WTC11 (cell line): ENCODE results near the gene ITPK1. TPM values are rescaled to one million over a fixed set of nuclear protein-coding genes. Genes with fewer than 3 reads are reported as not detected.

Experiments
- ATAC-seq: fragments of 200-7000 bp; cut with Tn5 transposase; 2 replicates; pipeline ENCODE4 v1.10.0; 2021; ENCODE audit warnings: mild to moderate bottlenecking, moderate library complexity
- CTCF ChIA-PET: fragments of 300-600 bp; sonication (Branson Sonifier 250); formaldehyde crosslinking; loops from one replicate; lab custom pipeline; 2021; ENCODE audit warnings: antibody characterized with exemption; lab: Charles Lee
- POLR2A ChIA-PET: fragments of 350-600 bp; sonication (Branson Sonifier 250); formaldehyde crosslinking; loops from one replicate; lab custom pipeline; 2021; ENCODE audit warnings: antibody characterized with exemption; lab: Charles Lee
- DNase-seq: peaks from one replicate; pipeline ENCODE4 v3.0.0; 2021; ENCODE audit warnings: low spot score
- H3K27ac Mint-ChIP-seq: 2 replicates; pipeline ENCODE4 v1.8.0; 2021; ENCODE audit warnings: mixed read lengths
- H3K27me3 Mint-ChIP-seq: 2 replicates; pipeline ENCODE4 v1.8.0; 2021; ENCODE audit warnings: low read depth, mild to moderate bottlenecking, moderate library complexity, mixed read lengths
- H3K36me3 Mint-ChIP-seq: 2 replicates; pipeline ENCODE4 v1.8.0; 2021; ENCODE audit warnings: mixed read lengths
- H3K4me1 Mint-ChIP-seq: 2 replicates; pipeline ENCODE4 v1.8.0; 2022; ENCODE audit warnings: mixed read lengths
- H3K4me3 Mint-ChIP-seq: 2 replicates; pipeline ENCODE4 v1.8.0; 2021; ENCODE audit warnings: mild to moderate bottlenecking, moderate library complexity, mixed read lengths
- H3K9me3 Mint-ChIP-seq: 2 replicates; pipeline ENCODE4 v1.8.0; 2021; ENCODE audit warnings: mixed read lengths
- ATF1 ChIP-seq: sonication (generic); formaldehyde crosslinking; IDR thresholded peaks from 2 replicates; pipeline ENCODE4 v1.8.1; 2023; ENCODE audit warnings: mild to moderate bottlenecking, moderate library complexity, missing genetic modification reagents
- ATF2 ChIP-seq: sonication (generic); formaldehyde crosslinking; IDR thresholded peaks from 2 replicates; pipeline ENCODE4 v1.8.1; 2022; ENCODE audit warnings: low read depth, missing genetic modification reagents, borderline replicate concordance
- GABPB1 ChIP-seq: sonication (generic); formaldehyde crosslinking; IDR thresholded peaks from 2 replicates; pipeline ENCODE4 v1.8.1; 2023; ENCODE audit warnings: mild to moderate bottlenecking, missing genetic modification reagents
- GRHL2 ChIP-seq: fragments of 250-450 bp; sonication (Bioruptor Pico); IDR thresholded peaks from 2 replicates; pipeline ENCODE4 v1.8.0; 2022; ENCODE audit warnings: mild to moderate bottlenecking, moderate library complexity; ENCODE audit not compliant: insufficient replicate concordance, severe bottlenecking
- HMGA2 ChIP-seq: fragments of 250-450 bp; sonication (Bioruptor Pico); IDR thresholded peaks from 2 replicates; pipeline ENCODE4 v1.4.0; 2021; ENCODE audit warnings: mild to moderate bottlenecking, moderate library complexity
- HMGXB4 ChIP-seq: sonication (generic); formaldehyde crosslinking; IDR thresholded peaks from 2 replicates; pipeline ENCODE4 v1.8.1; 2023; ENCODE audit warnings: mild to moderate bottlenecking, moderate library complexity, missing genetic modification reagents
- IRF2 ChIP-seq: sonication (generic); formaldehyde crosslinking; IDR thresholded peaks from 2 replicates; pipeline ENCODE4 v1.8.0; 2022; ENCODE audit warnings: low read depth, missing genetic modification reagents, borderline replicate concordance
- MAX ChIP-seq: sonication (generic); formaldehyde crosslinking; IDR thresholded peaks from 2 replicates; pipeline ENCODE4 v1.8.0; 2022; ENCODE audit warnings: mild to moderate bottlenecking, missing genetic modification reagents
- NFE2L1 ChIP-seq: sonication (generic); formaldehyde crosslinking; IDR thresholded peaks from 2 replicates; pipeline ENCODE4 v1.8.1; 2023; ENCODE audit warnings: missing genetic modification reagents
- NR1H2 ChIP-seq: sonication (generic); formaldehyde crosslinking; IDR thresholded peaks from 2 replicates; pipeline ENCODE4 v1.9.0; 2021; ENCODE audit warnings: mild to moderate bottlenecking, moderate library complexity, missing genetic modification reagents
- SOX15 ChIP-seq: fragments of 250-450 bp; sonication (Bioruptor Pico); IDR thresholded peaks from 2 replicates; pipeline ENCODE4 v1.9.0; 2021; ENCODE audit warnings: mild to moderate bottlenecking
- TEAD4 ChIP-seq: sonication (generic); formaldehyde crosslinking; IDR thresholded peaks from 2 replicates; pipeline ENCODE4 v1.8.0; 2022; ENCODE audit warnings: mild to moderate bottlenecking, missing genetic modification reagents
- total RNA-seq: library from RNA; stranded (reverse); gene quantifications from 3 replicates; pipeline ENCODE4 v1.2.3, GENCODE V29; 2021
- TF ChIP-seq, protein P1 (sequence below): sonication (generic); formaldehyde crosslinking; conservative IDR thresholded peaks from 2 replicates; pipeline ENCODE4 v1.8.1; 2022; ENCODE audit warnings: mild to moderate bottlenecking, missing genetic modification reagents
- TF ChIP-seq, protein P2 (sequence below): fragments of 250-450 bp; sonication (Bioruptor Pico); IDR thresholded peaks from 2 replicates; pipeline ENCODE4 v1.9.0; 2021; ENCODE audit warnings: moderate library complexity, mild to moderate bottlenecking, inconsistent platforms, borderline replicate concordance
- TF ChIP-seq, protein P3 (sequence below): fragments of 250-450 bp; sonication (Bioruptor Pico); IDR thresholded peaks from 2 replicates; pipeline ENCODE4 v2.1.2; 2022; ENCODE audit warnings: mild to moderate bottlenecking, moderate library complexity
- TF ChIP-seq, protein P4 (sequence below): sonication (generic); formaldehyde crosslinking; IDR thresholded peaks from 2 replicates; pipeline ENCODE4 v1.8.1; 2022; ENCODE audit warnings: mild to moderate bottlenecking, missing genetic modification reagents, moderate library complexity, borderline replicate concordance
- TF ChIP-seq, protein P5 (sequence below): fragments of 250-450 bp; sonication (Bioruptor Pico); conservative IDR thresholded peaks from 2 replicates; pipeline ENCODE4 v1.9.0; 2021; ENCODE audit warnings: mild to moderate bottlenecking
- TF ChIP-seq, protein P6 (sequence below): fragments of 250-450 bp; sonication (Bioruptor Pico); IDR thresholded peaks from 2 replicates; pipeline ENCODE4 v1.9.0; 2021; ENCODE audit warnings: mild to moderate bottlenecking, borderline replicate concordance
- TF ChIP-seq, protein P7 (sequence below): sonication (generic); formaldehyde crosslinking; IDR thresholded peaks from 2 replicates; pipeline ENCODE4 v1.8.0; 2022; ENCODE audit warnings: mild to moderate bottlenecking, missing genetic modification reagents

ITPK1 gene
- total RNA-seq, 1 experiment from 2014 or later: 144 TPM

- TF ChIP-seq NFE2L1 (CRISPR knock-in tag) (no peak), ATF1 (CRISPR knock-in tag) (no peak), HMGXB4 (CRISPR knock-in tag) (no peak)
These were observed 42.9 kb downstream of the ITPK1 start (continued) for GRCh38 chr14:93072659-93073357.

GRCh38 chr14:93068711-93069110 lies 47.0 kb downstream of the ITPK1 start:
- ChIA-PET POLR2A (interaction anchor here (0.6 to 1.1 kb wide), 2 partner anchors 9 to 64 kb away, joined by 3 read pairs; no protein-coding TSS in a partner anchor), CTCF (interaction anchor here (1.3 to 2.5 kb wide), 2 partner anchors 22 to 44 kb away, joined by 3 to 12 read pairs; no protein-coding TSS in a partner anchor)
- H3K4me1 Mint-ChIP-seq: peaks cover 26% of the 10 kb centered on the region
- no peaks in the 10 kb centered on the region for H3K9me3 Mint-ChIP-seq
- no peak for ATAC-seq
- H3K27ac Mint-ChIP-seq: no peak overlapping the region
- no peak for DNase-seq
- no peaks in the 10 kb centered on the region; the same call in 1 of the 2 replicates for H3K36me3 Mint-ChIP-seq
- no peak overlapping the region for H3K4me3 Mint-ChIP-seq
- H3K27me3 Mint-ChIP-seq: no peaks in the 10 kb centered on the region
- TF ChIP-seq SOX15 (CRISPR knock-in tag) (no peak), ATF1 (CRISPR knock-in tag) (no peak), TEAD4 (CRISPR knock-in tag) (no peak), MAX (CRISPR knock-in tag) (no peak), GRHL2 (CRISPR knock-in tag) (no peak), IRF2 (no peak), HMGA2 (CRISPR knock-in tag) (no peak), ATF2 (CRISPR knock-in tag) (no peak), NR1H2 (CRISPR knock-in tag) (no peak), GABPB1 (CRISPR knock-in tag) (no peak)
- TF ChIP-seq, protein P1, sequence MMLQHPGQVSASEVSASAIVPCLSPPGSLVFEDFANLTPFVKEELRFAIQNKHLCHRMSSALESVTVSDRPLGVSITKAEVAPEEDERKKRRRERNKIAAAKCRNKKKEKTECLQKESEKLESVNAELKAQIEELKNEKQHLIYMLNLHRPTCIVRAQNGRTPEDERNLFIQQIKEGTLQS (CRISPR knock-in tag): no peak
- TF ChIP-seq, protein P2, sequence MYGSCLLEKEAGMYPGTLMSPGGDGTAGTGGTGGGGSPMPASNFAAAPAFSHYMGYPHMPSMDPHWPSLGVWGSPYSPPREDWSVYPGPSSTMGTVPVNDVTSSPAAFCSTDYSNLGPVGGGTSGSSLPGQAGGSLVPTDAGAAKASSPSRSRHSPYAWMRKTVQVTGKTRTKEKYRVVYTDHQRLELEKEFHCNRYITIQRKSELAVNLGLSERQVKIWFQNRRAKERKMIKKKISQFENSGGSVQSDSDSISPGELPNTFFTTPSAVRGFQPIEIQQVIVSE (CRISPR knock-in tag): no peak
- TF ChIP-seq, protein P3, sequence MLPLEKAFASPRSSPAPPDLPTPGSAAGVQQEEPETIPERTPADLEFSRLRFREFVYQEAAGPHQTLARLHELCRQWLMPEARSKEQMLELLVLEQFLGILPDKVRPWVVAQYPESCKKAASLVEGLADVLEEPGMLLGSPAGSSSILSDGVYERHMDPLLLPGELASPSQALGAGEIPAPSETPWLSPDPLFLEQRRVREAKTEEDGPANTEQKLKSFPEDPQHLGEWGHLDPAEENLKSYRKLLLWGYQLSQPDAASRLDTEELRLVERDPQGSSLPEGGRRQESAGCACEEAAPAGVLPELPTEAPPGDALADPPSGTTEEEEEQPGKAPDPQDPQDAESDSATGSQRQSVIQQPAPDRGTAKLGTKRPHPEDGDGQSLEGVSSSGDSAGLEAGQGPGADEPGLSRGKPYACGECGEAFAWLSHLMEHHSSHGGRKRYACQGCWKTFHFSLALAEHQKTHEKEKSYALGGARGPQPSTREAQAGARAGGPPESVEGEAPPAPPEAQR: no peak
- TF ChIP-seq, protein P4, sequence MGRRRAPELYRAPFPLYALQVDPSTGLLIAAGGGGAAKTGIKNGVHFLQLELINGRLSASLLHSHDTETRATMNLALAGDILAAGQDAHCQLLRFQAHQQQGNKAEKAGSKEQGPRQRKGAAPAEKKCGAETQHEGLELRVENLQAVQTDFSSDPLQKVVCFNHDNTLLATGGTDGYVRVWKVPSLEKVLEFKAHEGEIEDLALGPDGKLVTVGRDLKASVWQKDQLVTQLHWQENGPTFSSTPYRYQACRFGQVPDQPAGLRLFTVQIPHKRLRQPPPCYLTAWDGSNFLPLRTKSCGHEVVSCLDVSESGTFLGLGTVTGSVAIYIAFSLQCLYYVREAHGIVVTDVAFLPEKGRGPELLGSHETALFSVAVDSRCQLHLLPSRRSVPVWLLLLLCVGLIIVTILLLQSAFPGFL (CRISPR knock-in tag): no peak
- TF ChIP-seq, protein P5, sequence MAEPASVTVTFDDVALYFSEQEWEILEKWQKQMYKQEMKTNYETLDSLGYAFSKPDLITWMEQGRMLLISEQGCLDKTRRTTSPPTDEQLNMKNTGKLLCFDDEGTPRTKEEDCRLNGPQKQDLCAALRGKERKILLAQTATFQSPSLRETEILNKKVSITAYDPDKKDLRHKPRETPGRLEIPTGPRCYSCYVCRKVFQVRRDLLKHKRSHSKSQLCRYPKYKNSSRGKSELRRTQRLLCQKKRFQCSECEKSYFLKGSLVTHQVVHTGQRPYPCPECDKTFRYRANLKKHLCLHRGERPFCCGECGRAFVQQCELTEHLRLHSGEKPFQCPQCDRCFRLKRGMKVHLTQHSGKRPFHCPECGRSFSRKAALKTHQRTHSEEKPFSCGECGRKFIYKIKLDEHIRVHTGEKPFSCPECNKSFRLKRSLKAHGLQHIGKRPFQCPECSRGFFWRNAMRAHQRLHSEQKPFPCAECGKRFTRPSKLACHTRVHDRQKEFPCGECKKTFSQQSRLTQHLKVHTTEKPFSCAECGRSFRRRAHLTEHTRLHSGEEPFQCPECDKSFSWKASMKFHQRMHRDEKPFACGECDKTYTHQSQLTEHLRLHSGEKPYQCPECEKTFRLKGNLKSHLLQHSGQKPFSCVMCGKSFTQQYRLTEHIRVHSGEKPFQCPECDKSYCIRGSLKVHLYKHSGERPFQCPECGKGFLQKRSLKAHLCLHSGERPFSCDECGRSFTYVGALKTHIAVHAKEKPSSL (CRISPR knock-in tag): no peak
- TF ChIP-seq, protein P6, sequence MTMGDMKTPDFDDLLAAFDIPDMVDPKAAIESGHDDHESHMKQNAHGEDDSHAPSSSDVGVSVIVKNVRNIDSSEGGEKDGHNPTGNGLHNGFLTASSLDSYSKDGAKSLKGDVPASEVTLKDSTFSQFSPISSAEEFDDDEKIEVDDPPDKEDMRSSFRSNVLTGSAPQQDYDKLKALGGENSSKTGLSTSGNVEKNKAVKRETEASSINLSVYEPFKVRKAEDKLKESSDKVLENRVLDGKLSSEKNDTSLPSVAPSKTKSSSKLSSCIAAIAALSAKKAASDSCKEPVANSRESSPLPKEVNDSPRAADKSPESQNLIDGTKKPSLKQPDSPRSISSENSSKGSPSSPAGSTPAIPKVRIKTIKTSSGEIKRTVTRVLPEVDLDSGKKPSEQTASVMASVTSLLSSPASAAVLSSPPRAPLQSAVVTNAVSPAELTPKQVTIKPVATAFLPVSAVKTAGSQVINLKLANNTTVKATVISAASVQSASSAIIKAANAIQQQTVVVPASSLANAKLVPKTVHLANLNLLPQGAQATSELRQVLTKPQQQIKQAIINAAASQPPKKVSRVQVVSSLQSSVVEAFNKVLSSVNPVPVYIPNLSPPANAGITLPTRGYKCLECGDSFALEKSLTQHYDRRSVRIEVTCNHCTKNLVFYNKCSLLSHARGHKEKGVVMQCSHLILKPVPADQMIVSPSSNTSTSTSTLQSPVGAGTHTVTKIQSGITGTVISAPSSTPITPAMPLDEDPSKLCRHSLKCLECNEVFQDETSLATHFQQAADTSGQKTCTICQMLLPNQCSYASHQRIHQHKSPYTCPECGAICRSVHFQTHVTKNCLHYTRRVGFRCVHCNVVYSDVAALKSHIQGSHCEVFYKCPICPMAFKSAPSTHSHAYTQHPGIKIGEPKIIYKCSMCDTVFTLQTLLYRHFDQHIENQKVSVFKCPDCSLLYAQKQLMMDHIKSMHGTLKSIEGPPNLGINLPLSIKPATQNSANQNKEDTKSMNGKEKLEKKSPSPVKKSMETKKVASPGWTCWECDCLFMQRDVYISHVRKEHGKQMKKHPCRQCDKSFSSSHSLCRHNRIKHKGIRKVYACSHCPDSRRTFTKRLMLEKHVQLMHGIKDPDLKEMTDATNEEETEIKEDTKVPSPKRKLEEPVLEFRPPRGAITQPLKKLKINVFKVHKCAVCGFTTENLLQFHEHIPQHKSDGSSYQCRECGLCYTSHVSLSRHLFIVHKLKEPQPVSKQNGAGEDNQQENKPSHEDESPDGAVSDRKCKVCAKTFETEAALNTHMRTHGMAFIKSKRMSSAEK: no peak
- TF ChIP-seq, protein P7, sequence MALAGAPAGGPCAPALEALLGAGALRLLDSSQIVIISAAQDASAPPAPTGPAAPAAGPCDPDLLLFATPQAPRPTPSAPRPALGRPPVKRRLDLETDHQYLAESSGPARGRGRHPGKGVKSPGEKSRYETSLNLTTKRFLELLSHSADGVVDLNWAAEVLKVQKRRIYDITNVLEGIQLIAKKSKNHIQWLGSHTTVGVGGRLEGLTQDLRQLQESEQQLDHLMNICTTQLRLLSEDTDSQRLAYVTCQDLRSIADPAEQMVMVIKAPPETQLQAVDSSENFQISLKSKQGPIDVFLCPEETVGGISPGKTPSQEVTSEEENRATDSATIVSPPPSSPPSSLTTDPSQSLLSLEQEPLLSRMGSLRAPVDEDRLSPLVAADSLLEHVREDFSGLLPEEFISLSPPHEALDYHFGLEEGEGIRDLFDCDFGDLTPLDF (CRISPR knock-in tag): no peak
